CD4-positive, alpha-beta T cell treated with Interleukin-12 subunit alpha and Interleukin-12 subunit beta, for 1 hour (primary cell): ENCODE measurements around the gene LEPR.

Experiments
- DNase-seq: peaks from one replicate; pipeline ENCODE4 v3.0.0-alpha.2; 2020

Gene LEPR

DNA sequence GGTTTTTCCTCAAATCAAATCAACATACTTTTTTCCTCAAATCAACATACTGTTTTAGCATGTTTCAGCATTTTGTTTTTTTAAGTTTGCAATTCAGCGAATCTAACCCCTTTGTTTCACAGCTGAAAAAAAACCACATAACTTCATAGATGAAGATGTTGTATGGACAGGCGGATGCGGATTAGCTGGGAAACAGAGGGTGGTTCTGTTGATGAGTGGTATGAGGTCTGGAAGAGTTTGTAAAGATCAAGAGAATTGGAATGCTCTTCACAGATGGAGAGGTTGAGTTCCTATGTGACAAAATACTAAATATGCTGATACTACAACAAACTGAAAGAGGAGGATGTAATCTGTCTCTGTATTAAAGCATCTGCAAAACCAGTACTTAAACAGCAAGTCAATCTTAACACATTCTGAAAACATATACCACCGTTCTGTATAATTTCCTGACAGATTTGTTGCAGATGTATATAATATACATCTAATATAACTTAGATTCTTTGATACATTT lies 10.6 kb upstream of the LEPR start:
- DNase-seq, result no peak

DNA sequence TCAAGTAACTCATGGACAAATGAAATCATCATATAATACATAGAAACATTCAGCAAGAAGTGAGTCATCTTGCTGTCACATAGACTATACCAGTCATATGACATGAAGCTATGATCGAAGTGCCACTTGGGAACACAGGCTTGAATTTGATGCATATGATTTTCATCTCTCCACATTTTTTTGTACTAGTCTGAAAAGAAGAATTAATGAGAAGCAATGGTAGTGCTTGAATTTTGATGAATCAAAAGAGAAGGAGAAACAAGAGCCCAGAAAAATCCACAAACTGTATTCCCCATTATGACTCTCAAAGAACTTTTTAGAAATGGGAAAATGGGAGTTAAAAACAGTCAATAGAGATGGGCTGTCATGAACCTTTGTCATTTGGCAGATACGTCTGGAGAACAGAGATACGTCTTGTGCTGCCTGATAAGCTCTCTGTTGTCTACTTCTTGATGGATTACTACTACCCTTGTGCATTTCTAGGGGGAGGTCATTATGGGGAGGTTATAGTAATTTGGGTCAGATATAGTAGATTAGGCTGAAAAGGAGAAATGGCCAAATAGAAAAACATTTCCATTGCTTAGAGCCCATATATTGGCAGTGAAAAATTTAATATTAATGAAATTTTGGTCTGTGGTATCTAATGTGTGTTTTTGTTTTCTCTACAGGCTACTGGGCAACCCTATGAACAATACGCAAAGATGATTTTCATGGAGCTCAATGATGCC lies 8.0 kb upstream of the LEPR start:
- DNase-seq, result no peak

DNA sequence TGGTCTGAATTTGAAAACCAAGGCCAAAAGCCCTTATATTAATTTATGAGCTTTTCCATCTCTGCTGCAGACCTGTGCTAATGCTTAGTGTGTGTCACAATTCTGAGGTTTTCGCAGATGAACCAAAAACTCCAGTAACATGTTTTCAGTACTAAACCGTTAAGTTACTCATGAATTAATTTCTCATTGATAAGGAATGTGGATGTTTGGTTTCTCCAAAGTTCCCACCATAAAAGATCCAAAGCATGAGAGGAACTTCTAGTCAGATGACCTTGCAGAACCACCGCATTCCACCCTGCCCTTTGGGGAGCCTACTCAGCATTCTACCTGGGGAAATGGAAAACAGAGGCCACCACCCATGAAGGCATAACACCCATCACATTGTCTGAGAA lies 7.5 kb upstream of the LEPR start:
- no peak for DNase-seq

DNA sequence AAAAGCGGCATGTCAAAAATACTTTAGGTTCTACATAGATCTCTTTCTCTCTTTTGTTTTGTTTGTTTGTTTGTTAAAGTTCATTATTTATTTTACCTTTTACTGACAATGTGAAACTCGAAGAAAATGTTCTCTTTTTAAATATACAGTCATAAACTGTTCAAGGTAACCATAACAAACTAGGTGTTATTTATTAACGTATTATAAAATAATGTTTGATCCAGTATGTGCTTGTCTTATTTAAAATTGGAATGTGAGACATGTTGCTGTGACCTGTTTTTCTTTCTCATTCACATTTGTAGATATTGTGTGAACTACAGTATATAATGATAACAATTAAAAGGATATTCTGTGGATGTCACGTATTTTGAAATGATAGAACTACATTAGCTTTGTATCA lies 5.9 kb upstream of the LEPR start:
- DNase-seq, result no peak

DNA sequence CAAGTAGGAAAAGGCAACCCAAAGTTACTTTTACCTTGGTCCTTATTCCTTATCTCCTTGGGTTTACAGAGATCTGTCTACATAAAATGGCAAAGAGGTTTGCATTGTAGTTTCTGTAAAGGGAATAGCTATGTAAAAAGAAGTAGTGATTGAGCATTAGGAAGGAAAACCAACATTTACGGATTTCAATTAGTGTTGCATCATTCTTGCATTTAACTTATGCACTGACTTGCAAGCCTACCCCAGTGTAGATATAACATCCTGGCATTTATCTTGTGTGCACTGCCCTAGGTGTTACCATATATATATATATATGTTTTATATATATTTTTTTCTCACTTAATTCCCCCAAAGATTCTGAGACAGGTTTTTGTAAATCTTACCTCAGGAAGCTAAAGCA lies 3.7 kb upstream of the LEPR start:
- no peak for DNase-seq

DNA sequence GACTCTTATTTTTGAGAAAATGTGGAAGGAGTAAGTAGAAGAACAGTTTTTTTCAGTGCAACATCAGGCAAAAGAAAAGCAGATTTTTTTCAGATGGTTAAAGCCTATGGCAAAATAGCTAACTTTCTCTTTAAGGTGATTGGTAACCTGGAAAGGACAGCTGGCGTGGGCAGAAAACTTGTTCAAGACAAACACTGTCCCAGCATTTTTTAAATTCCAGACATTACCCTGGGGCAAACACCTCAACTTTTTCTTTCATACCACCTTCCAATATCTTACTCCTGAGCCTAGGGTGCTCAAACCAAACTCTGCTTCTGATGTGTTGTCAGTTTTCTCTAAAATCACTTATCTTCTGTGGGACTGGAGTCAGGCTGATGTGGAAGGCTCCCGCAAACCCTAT lies 2.7 kb upstream of the LEPR start:
- DNase-seq, result no peak

DNA sequence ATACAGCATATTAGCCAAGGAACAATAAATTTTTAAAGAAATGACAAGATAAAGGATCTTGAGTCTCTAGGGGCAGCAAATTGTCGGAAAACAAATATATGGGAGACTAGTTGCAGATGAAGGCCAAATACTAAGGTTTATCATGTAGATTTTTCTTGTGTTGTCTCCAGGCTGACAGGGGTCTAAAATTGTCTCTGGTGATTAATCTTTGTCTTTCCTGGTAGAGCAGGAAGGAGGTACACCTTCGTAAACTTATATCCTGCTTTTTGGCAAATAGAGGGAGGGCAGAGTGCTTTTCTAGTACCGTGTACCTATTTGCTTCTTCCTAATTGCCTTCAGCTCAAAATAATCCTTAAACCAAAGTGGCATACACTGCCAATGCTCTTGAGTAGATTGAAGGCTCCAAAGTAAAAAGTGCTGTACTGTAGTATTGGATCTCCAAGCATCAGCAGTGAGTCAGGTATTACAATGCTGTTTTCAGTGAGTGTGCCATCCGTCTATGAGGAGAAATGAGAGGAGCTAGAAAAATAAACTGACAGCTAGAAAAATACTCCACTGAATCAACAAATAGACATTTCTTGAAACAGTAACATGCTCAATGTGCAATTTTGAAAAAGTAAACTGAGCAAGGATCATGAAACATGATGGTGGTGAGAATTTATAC lies 1.8 kb upstream of the LEPR start:
- no peak for DNase-seq

DNA sequence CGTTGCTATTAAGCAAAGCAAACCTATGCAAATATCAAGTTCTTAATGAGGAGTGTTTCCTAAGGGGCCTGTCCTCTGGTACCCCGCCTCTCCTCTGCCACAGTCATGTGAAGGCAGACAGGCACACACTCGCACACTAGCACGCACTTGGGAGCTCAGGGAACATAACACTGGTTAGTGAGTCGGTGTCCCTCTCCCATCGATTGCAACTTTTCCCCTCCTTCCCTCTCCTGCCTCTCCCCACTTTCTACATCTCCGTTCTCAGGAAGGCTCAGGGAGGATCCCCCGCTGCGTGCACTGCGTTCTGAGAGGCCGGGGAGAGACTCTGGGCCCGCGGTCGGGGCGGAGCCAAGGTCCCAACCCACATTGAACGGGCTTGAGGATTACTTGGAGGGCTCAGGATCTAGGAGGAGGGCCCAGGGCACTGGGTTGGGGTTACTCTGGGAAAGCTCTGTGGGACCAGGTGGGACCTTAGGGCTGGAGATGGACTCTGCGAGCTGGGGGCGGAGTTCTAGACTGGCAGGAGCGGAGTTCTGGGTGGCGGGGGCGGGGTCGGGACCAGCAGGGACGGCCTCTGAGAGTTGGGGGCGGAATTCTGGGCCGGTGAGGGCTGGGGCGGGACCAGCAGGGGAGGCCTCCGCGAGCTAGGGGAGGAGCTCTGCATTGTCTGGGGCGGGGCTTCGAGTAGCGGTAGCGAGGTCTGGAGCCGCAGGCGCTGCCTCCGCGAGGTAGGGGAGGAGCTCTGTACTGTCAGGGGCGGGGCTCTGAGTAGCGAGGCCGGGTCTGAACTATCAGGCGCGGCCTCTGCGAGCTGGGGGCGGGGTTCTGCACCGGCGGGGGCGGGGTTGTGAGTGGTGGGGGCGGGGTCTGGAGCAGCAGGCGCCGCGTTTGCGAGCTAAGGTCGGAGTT lies 533 bp upstream of the LEPR start:
- peak; percentile 99 for DNase-seq

DNA sequence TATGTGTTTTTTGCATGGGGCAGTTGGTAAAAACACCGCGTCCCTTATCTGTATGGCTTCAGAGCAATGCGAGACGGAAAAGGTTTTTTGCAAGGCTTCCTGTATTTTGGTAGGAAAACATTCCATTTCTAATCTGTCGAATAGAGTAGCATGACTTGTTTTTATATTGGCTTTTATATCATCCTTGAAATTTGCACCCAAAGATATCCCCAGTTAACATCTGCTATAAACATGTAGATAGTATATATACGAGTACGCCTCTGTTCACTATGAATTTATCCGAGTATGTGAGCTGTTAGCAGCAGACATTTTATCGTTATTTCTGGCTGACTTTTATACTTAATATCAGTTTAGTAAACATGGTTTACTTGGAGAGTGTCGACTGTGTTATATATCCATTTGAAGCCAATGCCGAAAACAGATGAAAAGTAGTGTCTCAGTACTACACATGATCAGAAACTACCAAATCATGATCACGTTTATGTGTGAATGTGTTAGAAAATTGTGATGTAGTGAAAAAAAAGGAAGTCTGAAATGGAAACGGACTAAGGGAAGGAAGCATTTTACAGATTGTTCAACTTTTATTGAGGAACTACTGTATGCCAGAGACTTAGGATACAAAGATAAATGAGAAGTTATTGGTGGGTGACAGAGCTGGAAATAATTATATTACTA lies 1.0 kb downstream of the LEPR start:
- no peak for DNase-seq

DNA sequence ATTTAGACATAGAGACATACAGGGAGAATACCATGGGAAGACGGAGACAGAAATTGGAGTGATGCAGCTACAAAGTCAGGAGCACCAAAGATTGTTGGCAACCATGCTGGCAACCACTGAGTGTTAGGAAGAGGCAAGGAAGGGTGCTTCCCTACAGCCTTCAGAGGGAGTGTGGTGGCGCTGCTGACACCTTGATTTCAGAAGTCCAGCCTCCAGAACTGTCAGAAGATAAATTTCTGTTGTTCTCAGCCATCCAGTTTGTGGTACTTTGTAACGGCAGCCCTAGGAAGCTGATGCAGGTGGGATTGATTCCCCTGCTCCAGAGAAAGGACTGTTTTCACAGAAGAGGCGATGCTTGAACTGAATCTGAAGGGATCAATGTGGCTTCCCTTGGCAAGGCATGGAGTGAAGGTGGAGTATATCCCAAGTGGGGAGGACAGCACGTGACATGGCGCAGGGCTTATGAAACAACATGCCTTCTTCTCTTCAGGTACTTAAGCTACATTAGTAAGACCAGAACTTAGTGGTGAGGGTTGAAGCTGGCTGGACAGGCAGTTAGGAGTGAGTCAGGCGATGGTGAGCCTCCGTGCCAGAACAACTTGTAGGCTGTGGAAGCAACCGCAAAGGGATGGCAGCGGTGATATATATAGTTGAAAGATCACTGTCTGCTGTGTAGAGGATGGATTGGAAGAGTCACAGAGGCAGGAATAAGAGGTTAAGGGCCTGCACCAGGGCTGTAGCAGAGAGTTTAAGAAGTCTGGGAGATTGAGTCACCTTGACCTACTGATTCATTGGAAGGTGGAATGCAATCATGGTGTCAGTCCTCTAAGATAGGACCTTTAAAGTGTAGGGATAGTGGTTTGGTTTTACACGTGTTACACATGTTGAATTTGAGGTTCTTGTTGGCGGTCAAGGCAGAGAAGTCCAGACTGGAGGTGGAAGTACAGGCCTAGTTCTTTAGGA lies 2.1 kb downstream of the LEPR start:
- DNase-seq, result no peak

DNA sequence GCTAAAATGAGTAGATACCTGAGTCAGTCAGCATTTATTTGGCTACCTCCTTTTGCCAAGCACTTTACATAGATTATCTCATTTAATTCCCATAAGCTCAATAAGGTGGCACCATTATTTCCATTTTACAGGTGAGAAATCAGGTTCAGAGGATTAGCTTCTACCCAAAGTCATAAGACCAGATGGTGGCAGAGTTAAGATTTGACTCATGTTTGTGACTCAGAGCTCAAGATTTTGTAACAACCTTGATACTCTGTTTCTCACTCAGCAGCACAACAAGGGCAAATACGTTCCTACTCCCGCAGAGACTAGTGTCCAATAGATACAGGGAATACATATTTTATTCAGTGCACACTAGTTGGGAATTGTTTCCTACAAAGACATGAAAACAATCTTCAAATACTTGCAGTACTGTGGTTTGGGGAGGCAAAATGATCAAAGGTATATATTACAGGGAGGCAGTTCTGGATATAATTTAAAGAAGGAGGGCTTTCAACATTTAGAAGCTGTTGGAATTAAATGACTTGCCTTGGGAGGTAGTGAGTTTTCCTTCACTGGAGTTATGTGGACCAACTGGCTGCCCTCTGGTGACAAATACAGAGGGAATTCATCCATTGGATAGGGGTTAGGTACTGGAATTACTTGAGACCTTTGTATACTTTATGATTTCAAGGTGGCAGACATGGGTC lies 3.6 kb downstream of the LEPR start:
- DNase-seq, result no peak

DNA sequence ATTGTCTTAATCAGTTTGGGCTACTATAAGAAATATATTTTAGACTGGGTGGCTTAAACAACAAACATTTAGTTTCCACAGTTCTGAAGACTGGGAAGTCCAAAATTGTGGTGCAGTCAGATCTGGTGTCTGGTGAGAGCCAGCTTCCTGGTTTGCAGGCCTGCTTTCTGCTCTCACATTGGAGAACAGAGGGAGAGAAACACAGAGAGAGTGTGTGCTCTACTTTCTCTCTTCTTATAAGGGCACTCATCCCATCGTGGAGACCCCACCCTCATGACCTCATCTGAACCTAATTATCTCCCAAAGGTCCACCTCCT lies 4.1 kb downstream of the LEPR start:
- no peak for DNase-seq

DNA sequence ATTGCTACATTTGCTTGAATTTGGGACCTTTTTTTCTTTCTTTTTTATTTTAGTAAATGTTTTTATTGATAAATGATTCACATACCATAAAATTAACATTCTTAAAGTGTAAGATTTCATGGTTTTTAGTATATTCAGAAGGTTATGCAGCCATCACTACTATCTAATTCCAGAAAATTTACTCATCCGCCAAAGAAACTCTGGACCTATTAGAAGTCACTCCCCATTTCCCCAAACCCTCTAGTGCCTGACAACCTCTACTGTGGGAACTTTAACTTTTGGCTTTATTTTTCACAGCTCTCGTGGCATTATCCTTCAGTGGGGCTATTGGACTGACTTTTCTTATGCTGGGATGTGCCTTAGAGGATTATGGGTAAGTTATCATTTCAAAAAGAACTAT lies 4.5 kb downstream of the LEPR start:
- DNase-seq, result no peak

DNA sequence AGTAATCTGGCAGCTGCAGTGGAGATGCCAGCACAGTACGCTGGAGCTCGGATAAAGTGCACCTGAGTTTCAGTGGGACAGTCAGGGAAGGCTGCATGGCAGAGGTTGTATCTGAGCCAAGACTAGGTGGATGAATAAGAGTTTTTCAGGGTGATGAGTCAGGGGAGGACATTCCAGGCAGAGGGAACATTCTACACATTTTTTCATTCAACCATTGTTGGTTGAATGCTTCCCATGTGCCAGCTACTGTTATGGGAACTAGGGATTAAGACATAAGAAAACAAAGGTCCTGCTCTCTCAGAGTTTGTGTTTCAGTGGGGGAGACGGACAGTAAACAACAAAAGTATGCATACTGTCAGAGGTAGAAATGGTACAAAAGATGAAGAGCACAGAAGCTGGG lies 5.2 kb downstream of the LEPR start:
- DNase-seq, result no peak

DNA sequence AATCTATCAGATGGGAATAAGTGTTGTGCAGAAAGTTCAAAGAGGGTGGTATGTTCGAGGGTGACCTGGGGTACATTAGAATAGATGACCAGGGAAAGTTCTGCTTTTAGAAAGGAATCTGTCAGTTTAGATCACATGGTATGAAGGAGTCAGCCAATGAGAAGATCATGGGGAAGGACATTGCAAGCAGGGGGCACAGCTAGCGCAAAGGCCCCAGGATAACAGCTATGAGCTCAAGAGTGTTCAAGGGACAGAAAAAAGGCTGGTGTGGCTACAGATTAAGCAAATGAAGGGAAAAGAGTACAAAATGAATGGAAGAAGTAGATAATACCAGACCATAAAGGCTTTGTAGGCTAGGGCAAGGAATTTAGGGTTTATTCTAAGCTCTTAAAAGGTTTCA lies 8.6 kb downstream of the LEPR start:
- no peak for DNase-seq

DNA sequence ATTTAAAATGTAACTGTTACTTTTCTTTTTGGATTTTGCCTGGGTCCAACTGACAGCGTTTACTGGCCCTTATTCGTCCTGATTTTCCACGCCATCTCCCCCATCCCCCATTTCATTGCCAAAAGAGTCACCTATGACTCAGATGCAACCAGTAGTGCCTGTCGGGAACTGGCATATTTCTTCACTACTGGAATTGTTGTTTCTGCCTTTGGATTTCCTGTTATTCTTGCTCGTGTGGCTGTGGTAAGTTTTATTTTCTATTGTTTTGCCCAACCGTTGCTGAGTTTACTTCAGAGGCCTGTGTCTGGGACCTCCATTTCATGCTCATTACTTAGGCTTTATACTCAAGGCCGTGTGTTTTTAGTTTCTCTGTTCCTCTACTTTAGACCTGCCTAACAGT lies 9.3 kb downstream of the LEPR start:
- no peak for DNase-seq

DNA sequence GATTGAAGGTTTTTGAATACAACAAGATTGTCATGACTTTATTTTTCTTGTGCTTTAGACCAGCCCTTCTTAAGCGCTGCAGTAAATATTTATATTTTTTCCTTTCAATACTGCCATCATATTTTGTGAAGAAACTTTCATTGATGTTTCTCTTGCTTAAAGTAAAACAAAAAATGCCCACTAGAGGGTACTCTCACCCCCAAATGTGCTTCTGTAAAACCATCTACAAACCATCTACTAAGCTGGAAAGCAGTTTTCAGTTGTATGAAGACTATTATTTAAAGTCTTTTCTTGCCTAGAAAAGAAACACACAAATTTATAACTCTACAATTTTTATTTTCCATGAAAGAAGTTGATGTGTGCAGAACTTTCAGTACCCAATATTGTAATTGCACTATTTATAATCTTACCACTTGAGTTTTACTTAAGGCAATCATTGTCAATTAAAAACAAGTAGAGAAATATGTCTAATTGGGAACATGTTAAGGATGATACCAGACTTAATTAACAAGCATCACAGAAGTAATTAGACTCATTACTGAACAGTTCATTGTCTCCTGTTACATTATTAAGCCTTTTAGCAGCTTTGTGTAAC lies 10.7 kb downstream of the LEPR start:
- DNase-seq, result peak; percentile 45

DNA sequence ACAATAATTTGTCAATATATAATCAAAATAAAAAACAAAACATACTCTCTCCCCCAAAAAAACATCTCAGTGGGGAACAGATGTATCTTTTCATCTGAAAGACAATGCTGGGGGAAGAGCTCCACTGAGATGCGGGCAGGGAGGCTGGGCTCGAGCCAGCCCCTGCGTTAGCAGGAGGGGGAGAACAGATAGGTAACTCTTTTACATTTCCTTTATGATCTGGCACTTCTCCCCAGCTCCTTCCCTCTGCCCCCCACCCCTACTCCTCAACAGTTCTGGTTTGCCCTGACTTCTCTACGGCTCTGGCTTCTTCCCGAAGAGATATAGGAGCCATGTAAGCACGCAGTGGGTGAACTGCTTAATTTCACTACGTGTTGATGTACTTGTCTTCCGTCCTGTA lies 12.4 kb downstream of the LEPR start:
- no peak for DNase-seq

DNA sequence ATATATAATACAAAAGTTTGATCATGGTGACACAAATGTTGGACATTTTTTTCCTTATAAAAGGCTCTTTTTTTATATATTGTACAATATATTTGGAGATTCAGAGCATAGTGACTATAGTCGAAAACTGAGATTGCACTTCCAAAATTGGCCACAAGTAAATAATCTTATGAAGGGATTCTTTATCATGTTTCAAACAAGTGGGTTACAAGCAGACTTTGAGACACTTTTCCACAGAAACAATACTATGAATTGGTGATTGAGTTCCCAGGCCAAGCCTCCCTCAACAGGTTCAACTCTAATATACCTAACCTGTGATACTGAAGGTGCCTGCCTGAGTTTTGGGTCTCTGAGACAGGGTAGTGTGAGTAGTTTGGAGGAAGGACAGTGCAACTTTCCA lies 13.8 kb downstream of the LEPR start:
- no peak for DNase-seq

DNA sequence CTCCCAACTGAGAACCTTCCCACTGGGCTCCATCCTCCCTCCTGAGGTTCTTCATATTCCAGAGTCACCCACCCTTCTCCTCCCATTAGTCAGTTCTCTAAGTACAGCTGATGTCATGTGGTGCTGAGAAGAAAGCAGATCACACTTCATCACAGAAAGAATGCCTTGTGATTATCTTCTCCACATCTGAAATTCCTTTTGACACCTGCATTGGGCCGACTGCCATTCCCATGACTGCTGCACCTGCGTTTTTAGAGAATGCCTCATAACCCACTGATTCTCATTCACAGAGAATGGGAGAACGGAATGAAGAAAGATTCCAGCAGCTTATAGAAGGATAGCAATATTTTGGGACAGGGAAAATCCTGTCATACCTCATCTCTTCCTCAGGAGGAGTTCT lies 14.3 kb downstream of the LEPR start:
- DNase-seq, result no peak

DNA sequence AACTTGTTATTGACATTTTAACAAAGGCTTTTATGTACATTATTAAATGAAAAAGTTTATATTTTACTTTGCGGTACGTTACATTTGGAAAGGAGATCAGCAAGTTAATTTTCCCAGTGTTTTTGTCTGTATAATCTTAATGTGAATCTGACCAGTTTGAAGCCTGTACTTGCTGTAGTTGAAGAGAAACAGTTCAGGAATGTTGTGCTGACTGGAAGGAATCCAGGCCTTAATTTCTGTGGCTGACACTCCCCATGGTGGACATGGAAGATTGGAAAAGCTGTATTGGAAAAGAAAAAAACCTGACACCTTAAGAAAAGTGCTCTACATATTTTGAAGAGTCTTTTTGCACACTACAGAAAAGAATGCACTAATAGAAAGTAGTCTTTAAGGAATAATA lies 15.5 kb downstream of the LEPR start:
- no peak for DNase-seq
